Right ventricle myocardium superior (tissue), 1 donor: ENCODE measurements around the gene MRFAP1. TPM values are rescaled to one million over a fixed set of nuclear protein-coding genes. Genes with fewer than 3 reads are reported as not detected.
"Not testable (repeated sequence)": the region's sequence is repeated elsewhere in the genome, so short reads cannot be mapped to it uniquely, and the experiment has no call there.

ENCODE experiments used
- ATAC-seq: fragments of 200-7000 bp; cut with Tn5 transposase; one replicate; pipeline ENCODE4 v1.9.1; 2020; ENCODE audit warnings: mild to moderate bottlenecking; ENCODE audit not compliant: poor library complexity
- DNase-seq: peaks from one replicate; pipeline ENCODE4 v3.0.0-alpha.2; 2020
- intact Hi-C: fragments of 100-400 bp; cut with DNase I; formaldehyde crosslinking; loops from one replicate; pipeline ENCODE4 v1.11.2; 2022
- total RNA-seq: library from RNA; stranded (reverse); fragmentation: NEBNext Ultra II Directional; extraction: Animal tissue kit (Norgen Biotek cat#: 25700); gene quantifications from one replicate; pipeline ENCODE4 v1.2.1, GENCODE V29; 2021
- donor health status: DM: no; HTN: yes; CAD: no; lungs with severe emphysema.

Gene MRFAP1
- total RNA-seq, 1 donor from 2014 or later = 219 TPM

DNA sequence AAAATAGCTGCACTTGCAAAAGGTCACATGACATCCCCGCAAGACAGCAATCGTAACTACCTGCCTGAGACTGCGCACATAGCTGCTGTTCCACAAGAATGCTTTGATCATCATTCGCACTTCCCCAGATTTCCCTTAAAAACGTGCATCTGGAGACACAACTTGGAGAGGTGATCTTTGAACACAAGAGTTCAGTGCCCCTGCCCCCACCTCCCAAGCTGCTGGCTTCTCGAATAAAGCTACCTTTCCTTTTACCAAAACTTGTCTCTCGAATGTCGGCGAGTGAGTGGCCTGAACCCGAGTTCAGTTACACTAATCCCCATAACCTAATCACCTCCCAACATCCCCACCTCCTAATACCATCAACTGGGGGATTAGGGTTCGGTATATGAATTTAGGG lies 14.4 kb upstream of the MRFAP1 start:
- DNase-seq (no peak), ATAC-seq (no peak)
- intact Hi-C loops = no loop called here

DNA sequence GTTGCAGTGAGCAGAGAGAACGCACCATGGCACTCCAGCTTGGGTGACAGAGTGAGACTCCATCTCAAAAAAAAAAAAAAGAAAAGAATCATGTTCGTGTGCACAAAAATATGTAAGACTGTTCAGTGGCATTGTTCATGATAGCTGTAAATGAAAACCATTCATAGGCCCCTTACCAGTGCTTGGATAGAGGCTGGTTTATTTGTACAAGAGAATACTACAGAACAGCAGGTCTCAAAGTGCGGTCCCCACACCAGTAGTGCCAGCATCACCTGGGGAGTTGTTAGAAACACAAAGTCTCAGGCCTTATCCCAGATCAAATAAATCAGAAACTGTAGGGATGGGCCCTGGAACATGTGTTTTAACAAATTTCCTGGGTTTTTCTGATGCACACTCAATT lies 12.7 kb upstream of the MRFAP1 start:
- DNase-seq = no peak
- ATAC-seq = no peak

GRCh38 chr4:6628484-6628883 lies 12.0 kb upstream of the MRFAP1 start:
- intact Hi-C loops, DNase-seq, ATAC-seq: not testable (repeated sequence)

More for the DNA sequence above, 12.7 kb upstream of the MRFAP1 start:
- intact Hi-C loops = no loop called here

- no peak for ATAC-seq
- intact Hi-C loops = no loop called here
- DNase-seq = no peak
These were observed 8.4 kb upstream of the MRFAP1 start for GRCh38 chr4:6632125-6632524.

GRCh38 chr4:6633091-6633906 lies 7.2 kb upstream of the MRFAP1 start:
- ATAC-seq (no peak), DNase-seq (no peak)
- intact Hi-C loops = no loop called here

GRCh38 chr4:6634746-6635145 lies 5.7 kb upstream of the MRFAP1 start:
- ATAC-seq = no peak
- no peak for DNase-seq
- intact Hi-C loops = no loop called here

DNA sequence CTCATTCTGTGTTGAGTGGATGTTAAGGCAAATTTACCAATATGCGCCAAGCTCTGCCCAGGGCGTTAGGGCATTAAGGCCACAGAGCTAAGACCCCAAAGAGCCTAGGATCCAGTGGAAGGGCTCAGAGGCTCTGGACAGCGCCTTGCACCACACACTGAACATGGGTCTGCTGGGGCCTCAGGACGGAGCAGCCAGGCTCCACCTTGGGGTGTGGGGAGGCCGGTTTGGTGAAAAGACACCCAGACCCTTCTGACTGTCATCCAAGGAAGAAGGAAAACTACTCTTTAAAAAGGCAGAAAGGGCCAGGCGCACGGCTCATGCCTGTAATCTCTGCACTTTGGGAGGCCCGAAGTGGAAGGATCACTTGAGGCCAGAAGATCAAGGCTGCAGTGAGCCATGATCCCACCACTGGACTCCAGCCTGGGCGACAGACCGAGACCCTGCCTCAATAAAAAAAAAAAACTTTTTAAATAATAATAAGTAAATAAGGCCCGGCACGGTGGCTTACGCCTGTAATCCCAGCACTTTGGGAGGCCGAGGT lies 1.3 kb upstream of the MRFAP1 start:
- intact Hi-C loops = no loop called here

DNA sequence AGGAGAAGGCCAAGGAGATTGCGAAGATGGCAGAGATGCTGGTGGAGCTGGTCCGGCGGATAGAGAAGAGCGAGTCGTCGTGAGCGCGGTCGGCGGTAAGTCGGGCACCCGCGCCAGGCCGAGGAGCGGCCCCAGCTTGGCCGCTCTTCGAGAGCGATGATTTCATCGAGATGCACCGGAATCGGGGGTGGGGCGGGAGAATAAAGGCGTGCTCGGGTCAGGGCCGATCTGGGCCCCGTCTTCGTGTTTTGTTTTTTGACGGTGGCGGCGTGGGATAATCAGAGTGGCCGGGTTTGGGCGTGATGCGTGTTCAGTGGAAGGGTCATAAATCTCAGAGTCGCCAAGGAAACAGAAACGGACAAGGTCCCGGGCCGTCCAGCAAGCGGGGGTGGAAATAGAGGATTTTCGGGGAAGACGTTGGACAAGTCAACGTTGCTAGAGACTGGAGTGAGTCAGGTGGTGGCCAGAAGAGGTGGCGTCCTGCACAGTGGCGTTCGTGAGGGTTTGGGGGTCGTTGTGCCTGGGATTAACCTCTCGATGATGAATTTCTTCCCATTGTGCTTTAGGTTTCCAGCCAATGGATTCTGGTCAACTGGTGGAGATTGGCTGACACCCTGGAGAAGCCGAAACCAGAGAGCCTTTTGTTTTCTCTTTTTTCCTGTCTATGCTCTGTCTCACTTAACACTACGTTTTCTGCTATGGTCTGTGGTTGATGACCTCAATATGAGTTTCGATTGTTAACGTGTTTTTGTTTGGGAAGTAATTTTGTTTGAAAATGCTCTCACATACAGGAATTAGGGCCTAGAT lies 882 bp downstream of the MRFAP1 start:
- intact Hi-C loops = loop anchor here (5.0 kb wide), 1 partner anchor 66 kb away; the partner anchor contains the start of gene MRFAP1L1
- DNase-seq (peak; percentile 53), ATAC-seq (peak; percentile 56)

More for the DNA sequence above, 1.3 kb upstream of the MRFAP1 start:
- DNase-seq = no peak
- no peak for ATAC-seq

- intact Hi-C loops = loop anchor here (5.0 kb wide), 1 partner anchor 65 kb away; the partner anchor contains the start of gene MRFAP1L1
- DNase-seq (no peak), ATAC-seq (no peak)
These were observed 1.5 kb downstream of the MRFAP1 start for GRCh38 chr4:6641971-6642320.

GRCh38 chr4:6643141-6643847 lies 2.8 kb downstream of the MRFAP1 start:
- no peak for ATAC-seq
- no peak for DNase-seq
- intact Hi-C loops = loop anchor here (5.0 kb wide), 1 partner anchor 64 kb away; the partner anchor contains the start of gene MRFAP1L1

GRCh38 chr4:6644792-6645530 lies 4.5 kb downstream of the MRFAP1 start:
- ATAC-seq = no peak
- intact Hi-C loops = loop anchor here (5.0 kb wide), 1 partner anchor 62 kb away; the partner anchor contains the start of gene MRFAP1L1
- DNase-seq = no peak

GRCh38 chr4:6647169-6647568 lies 6.7 kb downstream of the MRFAP1 start:
- no peak for ATAC-seq
- DNase-seq = no peak
- intact Hi-C loops = no loop called here

DNA sequence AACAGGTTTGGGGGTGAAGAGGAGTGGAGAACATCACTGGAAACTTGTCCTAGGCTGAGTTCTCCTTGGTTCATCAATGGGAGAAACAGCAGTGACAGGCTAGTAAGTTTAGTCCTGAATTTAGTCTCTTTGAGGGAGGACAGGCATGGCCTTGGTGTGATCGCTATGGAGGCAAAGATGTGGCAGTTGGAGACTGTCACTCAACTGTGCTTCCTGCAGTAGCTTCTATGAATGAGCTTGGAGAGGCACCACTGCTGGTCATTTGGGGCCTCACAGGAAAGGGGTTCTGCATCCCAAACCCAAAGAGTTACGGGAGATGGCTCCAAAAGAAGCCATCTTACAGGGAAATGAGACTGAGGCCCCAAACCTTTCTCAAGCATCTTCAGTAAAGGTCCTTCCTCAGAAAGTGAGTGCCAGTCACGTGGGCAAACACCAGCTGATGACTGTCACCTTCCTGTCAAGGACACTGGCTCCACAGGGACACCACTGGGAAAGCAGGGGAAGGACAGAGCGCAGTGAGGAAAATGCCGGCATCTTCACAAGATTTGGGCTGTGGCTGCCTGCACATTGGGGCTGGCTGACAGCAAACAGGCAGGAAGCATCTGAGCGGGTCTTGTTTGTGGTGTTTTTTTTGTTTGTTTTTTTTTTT lies 7.2 kb downstream of the MRFAP1 start:
- ATAC-seq (no peak), DNase-seq (no peak)
- intact Hi-C loops = no loop called here

DNA sequence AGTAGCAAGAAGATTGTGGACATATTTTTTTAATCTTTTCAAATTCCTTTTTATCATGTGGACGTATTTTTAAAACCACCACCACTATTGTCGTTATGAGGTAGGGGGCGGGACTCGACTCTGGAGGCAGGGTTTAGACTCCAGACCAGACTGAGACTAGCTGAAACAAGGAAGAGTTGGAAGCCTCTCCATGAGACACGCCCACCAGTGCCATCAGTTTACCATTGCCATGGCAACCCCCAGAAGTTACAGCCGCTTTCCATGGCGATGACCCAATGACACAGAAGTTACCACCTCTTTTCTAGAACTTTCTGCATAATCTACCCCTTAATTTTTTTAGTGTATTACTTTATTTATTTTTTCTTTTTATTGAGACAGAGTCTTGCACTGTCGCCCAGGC lies 8.7 kb downstream of the MRFAP1 start:
- DNase-seq (no peak), ATAC-seq (no peak)
- intact Hi-C loops = no loop called here

DNA sequence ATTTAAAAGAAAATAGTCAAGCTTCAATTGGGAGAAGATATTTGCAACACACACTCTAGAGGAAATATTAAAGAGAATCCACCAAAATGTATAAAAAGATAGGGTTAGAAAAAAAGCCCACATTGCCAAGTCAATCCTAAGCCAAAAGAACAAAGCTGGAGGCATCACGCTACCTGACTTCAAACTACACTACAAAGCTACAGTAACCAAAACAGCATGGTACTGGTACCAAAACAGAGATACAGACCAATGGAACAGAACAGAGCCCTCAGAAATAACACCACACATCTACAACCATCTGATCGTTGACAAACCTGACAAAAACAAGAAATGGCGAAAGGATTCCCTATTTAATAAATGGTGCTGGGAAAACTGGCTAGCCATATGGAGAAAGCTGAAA lies 13.7 kb downstream of the MRFAP1 start:
- intact Hi-C loops, ATAC-seq: not testable (repeated sequence)

DNA sequence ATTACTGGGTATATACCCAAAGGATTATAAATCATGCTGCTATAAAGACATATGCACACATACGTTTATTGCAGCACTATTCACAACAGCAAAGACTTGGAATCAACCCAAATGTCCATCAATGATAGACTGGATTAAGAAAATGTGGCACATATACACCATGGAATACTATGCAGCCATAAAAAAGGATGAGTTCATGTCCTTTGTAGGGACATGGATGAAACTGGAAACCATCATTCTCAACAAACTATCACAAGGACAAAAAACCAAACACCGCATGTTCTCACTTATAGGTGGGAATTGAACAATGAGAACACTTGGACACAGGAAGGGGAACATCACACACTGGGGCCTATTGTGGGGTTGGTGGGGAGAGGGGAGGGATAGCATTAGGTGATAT lies 14.8 kb downstream of the MRFAP1 start:
- intact Hi-C loops, DNase-seq, ATAC-seq: not testable (repeated sequence)

More for the DNA sequence above, 13.7 kb downstream of the MRFAP1 start:
- not testable (repeated sequence) for DNase-seq

DNA sequence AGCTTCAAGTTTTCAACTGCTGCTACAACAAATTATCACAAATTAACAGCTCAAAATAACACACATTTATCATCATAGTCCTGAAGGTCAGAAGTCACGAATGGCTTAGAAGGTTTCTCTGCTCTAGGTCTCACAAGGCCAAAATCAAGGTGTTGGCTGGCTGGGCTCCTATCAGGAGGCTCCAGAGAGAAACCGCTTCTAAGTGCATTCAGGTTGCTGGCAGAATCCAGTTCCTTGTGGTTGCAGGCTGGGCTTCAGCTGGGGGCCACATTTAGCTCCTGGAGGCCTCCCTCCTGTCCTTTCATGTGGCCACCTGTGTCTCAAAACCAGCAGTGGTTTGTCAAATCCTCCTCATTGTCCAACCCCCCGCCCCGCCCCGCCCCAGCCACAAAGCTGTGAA lies 15.4 kb downstream of the MRFAP1 start:
- ATAC-seq (no peak), DNase-seq (no peak)
- intact Hi-C loops = no loop called here
